ENCODE data around the gene DDX39B.
"Not testable (repeated sequence)": the region's sequence is repeated elsewhere in the genome, so short reads cannot be mapped to it uniquely, and the experiment has no call there.

DDX39B gene

DNA sequence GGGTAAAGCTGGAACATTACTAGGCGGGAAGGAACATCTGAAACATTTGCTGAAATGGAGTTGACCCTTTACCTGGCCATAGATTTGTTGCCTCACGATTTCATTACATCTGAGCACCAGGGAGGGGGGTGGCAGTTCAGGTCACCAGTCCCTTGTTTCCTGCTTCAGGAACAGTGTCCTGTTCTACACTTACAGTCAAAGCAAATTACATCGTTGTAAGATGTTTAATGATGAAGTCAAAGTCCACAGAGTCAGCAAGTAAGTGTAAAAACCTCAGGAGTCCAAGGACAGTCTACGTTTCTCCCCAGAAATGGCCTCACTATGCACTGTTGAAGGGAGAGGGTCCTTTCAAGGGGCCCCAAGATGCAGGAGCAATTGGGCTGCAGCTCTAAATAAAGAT lies 52.7 kb downstream of the DDX39B start:
- Histone ChIP-seq H3K9me3 (ENCODE audit: control insufficient read depth in 1 of 2, low read length in 2 of 2) (no peaks in the 10 kb centered on the region), H3K4me1 (ENCODE audit: control insufficient read depth in 1 of 2, insufficient read depth in 2 of 2, low read length in 2 of 2) (peaks cover 0 to 4% of the 10 kb centered on the region in 2 donors), H3K36me3 (ENCODE audit: control insufficient read depth in 1 of 2, insufficient read depth in 2 of 2, low read length in 2 of 2) (no peaks in the 10 kb centered on the region), H3K27ac (ENCODE audit: low read length) (no peak overlapping the region), H3K27me3 (ENCODE audit: low read depth, low read length) (no peaks in the 10 kb centered on the region), H3K4me3 (ENCODE audit: low read depth in 1 of 2, low read length in 2 of 2) (no peak overlapping the region)

DNA sequence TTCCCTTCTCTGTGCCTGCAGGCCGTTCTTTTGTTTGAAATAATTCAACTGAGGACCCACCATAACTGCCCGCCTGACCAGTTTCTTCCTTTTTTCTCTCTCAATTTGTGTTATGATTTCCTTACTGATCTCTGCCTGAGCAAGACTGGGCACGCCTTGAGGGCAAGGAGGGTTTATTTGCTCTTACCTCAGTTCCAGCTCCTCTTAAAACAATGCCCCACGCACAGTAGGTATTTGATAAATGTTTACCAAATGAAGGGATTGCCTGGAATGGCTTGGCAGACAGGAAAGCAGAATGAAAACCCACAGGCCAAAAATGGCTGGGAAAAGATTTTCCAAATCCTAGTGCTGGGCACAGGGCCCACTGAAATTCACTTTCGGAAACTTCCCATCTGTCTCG lies 54.1 kb downstream of the DDX39B start:
- H3K27ac ChIP-seq (ENCODE audit: low read length); H3K4me3 ChIP-seq (ENCODE audit: low read depth in 1 of 2, low read length in 2 of 2): not testable (repeated sequence)

DNA sequence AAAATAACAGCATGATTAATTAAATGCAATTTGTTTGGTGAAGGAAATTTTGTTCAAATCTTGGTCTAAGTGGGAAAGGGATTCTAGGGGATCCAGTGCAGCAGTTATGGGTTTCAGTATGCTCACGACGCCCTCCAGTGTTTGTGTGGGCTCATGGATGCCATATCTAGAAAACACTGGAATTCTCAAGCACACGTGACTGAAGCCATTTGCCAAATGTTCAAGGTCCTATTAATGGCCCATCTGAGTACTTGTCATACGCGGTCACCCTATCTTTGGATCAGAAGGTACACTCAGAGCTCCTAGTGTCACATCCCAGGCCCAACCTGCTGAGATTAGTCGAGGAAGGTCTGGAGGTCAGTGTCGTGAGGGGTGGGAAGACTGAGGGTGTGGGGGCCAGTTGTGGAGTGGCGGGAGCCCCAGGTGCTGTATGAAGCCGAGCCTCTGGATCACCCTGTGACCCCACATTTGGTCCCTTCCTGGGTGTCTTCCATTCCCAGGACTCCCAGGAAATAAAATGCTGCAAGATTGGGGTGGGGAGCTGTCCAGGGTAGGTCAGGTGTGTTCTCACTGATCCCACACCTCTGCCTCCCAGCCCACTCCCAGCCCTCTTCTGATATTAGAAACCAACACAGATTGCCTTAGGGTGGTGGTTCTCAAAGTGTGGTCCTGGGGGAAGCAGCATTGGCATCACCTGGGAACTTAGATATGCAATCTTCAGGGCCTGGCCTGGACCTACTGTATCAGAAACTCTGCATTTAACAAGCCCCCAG lies 55.6 kb downstream of the DDX39B start:
- H3K4me1 ChIP-seq (ENCODE audit: control insufficient read depth in 1 of 2, insufficient read depth in 2 of 2, low read length in 2 of 2); H3K9me3 ChIP-seq (ENCODE audit: control insufficient read depth in 1 of 2, low read length in 2 of 2): not testable (repeated sequence)

More for the DNA sequence above, 54.1 kb downstream of the DDX39B start:
- not testable (repeated sequence) for H3K4me1 ChIP-seq (ENCODE audit: control insufficient read depth in 1 of 2, insufficient read depth in 2 of 2, low read length in 2 of 2); H3K27me3 ChIP-seq (ENCODE audit: low read depth, low read length); H3K9me3 ChIP-seq (ENCODE audit: control insufficient read depth in 1 of 2, low read length in 2 of 2); H3K36me3 ChIP-seq (ENCODE audit: control insufficient read depth in 1 of 2, insufficient read depth in 2 of 2, low read length in 2 of 2)

DNA sequence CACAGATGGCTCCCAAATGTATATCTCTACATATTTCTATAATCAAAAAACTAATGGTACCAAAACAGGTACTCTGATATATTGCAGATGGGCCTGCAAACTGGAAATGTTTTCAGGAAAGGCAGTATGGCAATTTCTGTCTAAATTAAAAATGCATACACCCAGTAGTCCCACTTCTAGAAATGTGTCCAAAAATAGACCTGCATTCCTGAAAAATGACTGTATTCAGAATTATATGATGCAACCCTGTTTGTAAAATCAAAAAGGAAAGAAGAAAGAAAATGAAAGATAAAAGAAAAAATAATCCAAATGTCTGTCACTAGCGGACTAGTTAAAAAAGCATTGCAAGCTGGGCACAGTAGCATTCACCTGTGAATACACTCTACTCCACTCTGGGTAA lies 56.7 kb downstream of the DDX39B start:
- no peaks in the 10 kb centered on the region for H3K9me3 ChIP-seq (ENCODE audit: control insufficient read depth in 1 of 2, low read length in 2 of 2)
- no peak overlapping the region for H3K4me3 ChIP-seq (ENCODE audit: low read depth in 1 of 2, low read length in 2 of 2)
- H3K27ac ChIP-seq (ENCODE audit: low read length), result no peak overlapping the region
- no peaks in the 10 kb centered on the region for H3K36me3 ChIP-seq (ENCODE audit: control insufficient read depth in 1 of 2, insufficient read depth in 2 of 2, low read length in 2 of 2)
- no peaks in the 10 kb centered on the region for H3K27me3 ChIP-seq (ENCODE audit: low read depth, low read length)
- H3K4me1 ChIP-seq (ENCODE audit: control insufficient read depth in 1 of 2, insufficient read depth in 2 of 2, low read length in 2 of 2), result no peaks in the 10 kb centered on the region

More for the DNA sequence above, 55.6 kb downstream of the DDX39B start:
- H3K27me3 ChIP-seq (ENCODE audit: low read depth, low read length); H3K27ac ChIP-seq (ENCODE audit: low read length); H3K36me3 ChIP-seq (ENCODE audit: control insufficient read depth in 1 of 2, insufficient read depth in 2 of 2, low read length in 2 of 2); H3K4me3 ChIP-seq (ENCODE audit: low read depth in 1 of 2, low read length in 2 of 2): not testable (repeated sequence)

DNA sequence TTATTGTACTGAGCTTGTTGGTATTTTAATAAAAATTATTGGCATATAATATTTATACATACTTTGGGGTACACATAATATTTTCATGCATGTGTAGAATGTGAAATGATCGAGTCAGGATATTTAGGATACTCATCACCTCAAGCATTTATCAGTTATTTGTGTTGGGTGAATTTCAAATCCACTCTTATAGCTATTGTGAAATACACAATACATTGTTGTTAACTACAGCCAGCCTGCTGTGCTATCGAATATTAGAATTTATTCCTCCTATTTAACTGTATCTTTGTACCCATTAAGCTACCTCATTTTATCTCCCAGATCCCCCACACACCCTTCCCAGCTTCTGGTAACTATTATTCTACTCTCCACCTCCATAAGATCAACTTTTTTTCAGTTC lies 58.4 kb downstream of the DDX39B start:
- H3K27me3 ChIP-seq (ENCODE audit: low read depth, low read length), result no peaks in the 10 kb centered on the region
- no peaks in the 10 kb centered on the region for H3K36me3 ChIP-seq (ENCODE audit: control insufficient read depth in 1 of 2, insufficient read depth in 2 of 2, low read length in 2 of 2)
- H3K9me3 ChIP-seq (ENCODE audit: control insufficient read depth in 1 of 2, low read length in 2 of 2), result no peaks in the 10 kb centered on the region
- H3K4me3 ChIP-seq (ENCODE audit: low read depth in 1 of 2, low read length in 2 of 2), result no peak overlapping the region
- H3K27ac ChIP-seq (ENCODE audit: low read length), result no peak overlapping the region
- H3K4me1 ChIP-seq (ENCODE audit: control insufficient read depth in 1 of 2, insufficient read depth in 2 of 2, low read length in 2 of 2), result no peaks in the 10 kb centered on the region

DNA sequence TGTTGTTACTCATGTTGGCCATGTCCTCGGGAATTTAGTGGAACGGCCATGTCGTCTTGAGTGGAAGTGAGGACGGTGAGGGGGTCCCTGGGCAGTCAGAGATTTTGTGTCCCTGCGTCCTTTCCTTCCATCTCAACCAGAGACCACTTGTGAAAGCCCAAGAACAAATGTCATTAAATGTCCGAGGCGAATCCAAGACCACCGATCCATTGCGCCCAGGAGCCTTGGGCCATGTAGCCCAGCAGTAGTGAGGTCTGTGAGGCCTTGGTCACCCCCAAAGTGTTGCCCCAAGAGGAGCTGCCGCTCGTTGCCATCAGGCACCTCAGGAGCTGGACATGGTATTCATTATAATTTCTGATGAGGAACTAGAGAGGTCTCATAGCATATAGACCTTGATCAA lies 61.2 kb downstream of the DDX39B start:
- Histone ChIP-seq H3K9me3 (ENCODE audit: control insufficient read depth in 1 of 2, low read length in 2 of 2) (no peaks in the 10 kb centered on the region), H3K27ac (ENCODE audit: low read length) (no peak overlapping the region), H3K4me1 (ENCODE audit: control insufficient read depth in 1 of 2, insufficient read depth in 2 of 2, low read length in 2 of 2) (no peaks in the 10 kb centered on the region), H3K36me3 (ENCODE audit: control insufficient read depth in 1 of 2, insufficient read depth in 2 of 2, low read length in 2 of 2) (no peaks in the 10 kb centered on the region), H3K4me3 (ENCODE audit: low read depth in 1 of 2, low read length in 2 of 2) (no peak overlapping the region), H3K27me3 (ENCODE audit: low read depth, low read length) (no peaks in the 10 kb centered on the region)

Data from muscle layer of duodenum (tissue), 2 donors.